Dermis microvascular lymphatic vessel endothelial cell (primary cell): Measurements from ENCODE around the gene DPH5. TPM values are rescaled to one million over a fixed set of nuclear protein-coding genes. Genes with fewer than 3 reads are reported as not detected.

Source experiments
- DNase-seq, 2 donors: peaks; one replicate each; pipeline versions ENCODE4 v3.0.0 to v3.0.0-alpha.2; 2010; ENCODE audit warnings: low read depth in 2 of 2
- total RNA-seq: library from RNA; depleted of rRNA; stranded (reverse); fragments of >200 nt; gene quantifications from 2 replicates; pipeline ENCODE4 v1.2.1, GENCODE V29; 2014

The DPH5 gene
- total RNA-seq, 1 donor from 2014 or later: 20.2 TPM

DNA sequence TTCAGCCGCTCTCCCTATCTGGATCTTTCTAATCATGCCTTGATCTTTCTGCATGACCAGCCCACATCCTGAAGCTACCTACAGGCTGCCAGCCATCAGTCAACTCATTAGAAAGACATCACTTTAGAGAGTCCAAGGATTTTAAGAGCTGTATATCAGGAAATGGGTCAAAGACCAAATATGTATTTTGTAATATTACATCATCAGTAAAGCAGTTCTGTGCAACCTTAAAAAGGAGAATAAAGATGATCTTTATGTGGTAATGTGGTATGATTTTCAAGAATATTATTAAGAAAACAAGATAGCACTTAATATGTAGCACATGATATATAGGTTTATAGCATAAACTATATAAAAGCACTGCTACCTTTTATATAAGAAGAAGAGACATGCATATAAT, 82.1 kb downstream of the DPH5 start:
- no peak for DNase-seq

DNA sequence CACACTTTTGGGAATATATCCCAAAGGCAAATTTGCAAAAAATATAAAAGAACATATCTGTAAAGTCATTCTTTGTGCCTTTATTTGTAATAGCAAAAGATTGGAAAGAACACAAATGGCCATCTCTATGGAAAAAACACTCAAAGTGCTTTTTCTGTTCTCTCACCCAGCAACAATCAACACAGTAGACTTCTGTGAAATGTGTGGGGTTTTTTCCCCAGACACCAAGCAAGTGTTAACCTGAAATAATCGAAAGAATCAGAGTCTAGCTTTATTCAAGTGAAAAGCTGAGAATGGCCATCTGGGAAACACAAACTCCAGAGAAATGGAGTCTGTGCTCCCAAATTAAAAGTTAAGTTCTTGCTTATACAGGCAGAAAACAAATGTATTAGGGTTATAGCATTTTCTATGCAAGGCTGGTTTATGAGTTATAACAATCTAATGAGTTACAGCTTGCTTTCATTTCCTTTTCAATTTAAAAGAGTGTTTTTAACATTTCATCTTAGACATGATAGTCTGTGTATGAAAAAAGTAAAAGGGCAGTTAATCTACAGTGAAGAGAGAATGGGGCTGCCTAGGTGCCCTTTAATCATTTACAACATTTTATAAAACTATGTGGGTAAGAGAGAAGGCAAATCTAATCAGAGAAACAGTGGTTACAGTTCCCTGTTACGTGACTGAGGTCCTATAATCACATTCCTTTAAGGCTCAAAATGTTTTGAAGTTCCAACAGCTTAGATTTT, 83.1 kb downstream of the DPH5 start:
- DNase-seq: no peak

DNA sequence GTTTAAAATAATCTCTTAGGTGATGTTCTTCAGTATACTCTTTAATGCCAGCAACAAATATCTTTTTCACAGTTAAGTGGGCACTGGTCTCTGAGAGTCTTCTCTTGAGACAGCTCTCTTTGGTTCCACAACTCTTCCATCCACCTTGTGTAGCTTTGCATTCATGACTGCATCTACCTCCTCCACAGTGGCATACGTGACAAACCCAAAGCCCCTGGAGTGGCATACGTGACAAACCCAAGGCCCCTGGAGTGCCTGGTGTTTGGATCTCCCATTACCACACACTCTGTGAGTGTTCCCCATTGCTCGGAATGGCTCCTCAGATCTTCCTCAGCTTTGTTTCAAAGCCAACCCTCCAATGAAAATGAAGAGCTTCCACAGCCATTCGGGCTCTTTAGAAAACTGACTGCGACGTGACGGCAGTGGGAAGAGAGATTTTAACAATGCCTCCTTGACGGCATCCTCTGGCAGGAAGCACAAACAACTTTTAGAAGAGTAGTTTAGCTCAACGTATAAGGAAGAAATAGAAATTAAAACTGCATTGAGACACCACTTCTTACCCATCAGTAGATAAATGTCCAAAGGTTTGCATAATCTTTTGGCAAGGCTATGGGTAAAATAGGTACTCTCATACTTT, 83.9 kb downstream of the DPH5 start:
- no peak for DNase-seq

DNA sequence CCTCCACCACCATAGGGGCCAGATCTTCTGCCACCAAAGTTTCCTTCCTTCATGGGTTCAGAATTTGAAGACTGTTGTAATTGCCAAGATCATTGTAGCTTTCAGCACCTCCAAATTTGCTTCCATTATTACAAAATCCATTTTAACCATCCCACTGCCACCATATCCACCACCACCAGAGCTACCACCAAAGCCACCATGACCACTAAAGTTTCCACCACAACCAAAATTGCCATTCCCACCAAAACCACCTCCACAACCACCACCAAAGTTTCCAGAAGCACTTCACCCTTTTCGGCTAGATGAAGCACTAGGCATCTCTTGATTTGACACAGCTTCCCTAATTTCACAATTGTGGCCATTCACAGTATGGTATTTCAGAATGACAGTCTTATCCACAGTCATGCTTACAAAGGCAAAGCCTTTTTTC, 84.5 kb downstream of the DPH5 start:
- DNase-seq: no peak

Other genes with a start within 250 kb of the DPH5 start
- gene EXTL2, start 130.9 kb downstream of the DPH5 start, total RNA-seq: 11.2 and 13.9 TPM in 2 replicates
- gene SLC30A7, start 129.7 kb downstream of the DPH5 start, total RNA-seq: 27.5 and 35.8 TPM in 2 replicates
- 184 and 254 TPM in 2 replicates for gene S1PR1, start 211.2 kb upstream of the DPH5 start, total RNA-seq